Right atrium auricular region (tissue), 2 donors: Measurements from ENCODE around the gene CPM. TPM values are rescaled to one million over a fixed set of nuclear protein-coding genes. Genes with fewer than 3 reads are reported as not detected.

Experiments
- DNase-seq: peaks from one replicate; pipeline ENCODE4 v3.0.0-alpha.2; 2019; ENCODE audit warnings: low spot score
- H3K27ac ChIP-seq, 2 donors: fragments of 200-600 bp; sonication (generic); 1 replicate in 1 of 2; 2 replicates in 1 of 2; pipeline ENCODE4 v1.5.1; 2016 to 2019
- H3K27me3 ChIP-seq, 2 donors: fragments of 200-600 bp; sonication (generic); one replicate each; pipeline versions ENCODE4 v1.5.1 to v1.6.0; 2017 to 2019
- H3K36me3 ChIP-seq: fragments of 200-600 bp; sonication (generic); one replicate; pipeline ENCODE4 v1.5.1; 2016
- H3K4me1 ChIP-seq, 2 donors: fragments of 200-600 bp; sonication (generic); one replicate each; pipeline versions ENCODE4 v1.5.1 to v1.6.0; 2017 to 2019
- H3K4me3 ChIP-seq, 2 donors: fragments of 200-600 bp; sonication (generic); 1 replicate in 1 of 2; 2 replicates in 1 of 2; pipeline ENCODE4 v1.5.1; 2017 to 2019; ENCODE audit warnings: mild to moderate bottlenecking in 1 of 2, moderate library complexity in 1 of 2
- H3K9me3 ChIP-seq, 2 donors: fragments of 200-600 bp; sonication (generic); one replicate each; pipeline ENCODE4 v1.5.1; 2019
- CTCF ChIP-seq, 2 donors: fragments of 200-600 bp; sonication (generic); IDR thresholded peaks; one replicate each; pipeline ENCODE4 v1.5.1; 2019; ENCODE audit warnings: antibody characterized with exemption in 2 of 2
- total RNA-seq, 2 donors: library from RNA; depleted of rRNA; stranded (reverse); fragments of >200 nt; gene quantifications; one replicate each; pipeline ENCODE4 v1.1.0, GENCODE V29; 2016

Gene CPM
- total RNA-seq, 2 donors from 2014 or later, result 19.8 to 21.9 TPM

- H3K4me1 ChIP-seq, result no peaks in the 10 kb centered on the region
- no peak for DNase-seq
- H3K4me3 ChIP-seq, result no peak overlapping the region
- H3K27me3 ChIP-seq, result no peaks in the 10 kb centered on the region
- TF ChIP-seq CTCF (IDR thresholded peaks at IDR 0.05), result no peak
- no peaks in the 10 kb centered on the region for H3K9me3 ChIP-seq
- no peak overlapping the region for H3K27ac ChIP-seq
- no peaks in the 10 kb centered on the region for H3K36me3 ChIP-seq
Measured at GRCh38 chr12:68893741-68894140, 39.2 kb downstream of the CPM start.

- DNase-seq, result no peak
- Histone ChIP-seq H3K27me3 (no peaks in the 10 kb centered on the region), H3K36me3 (no peaks in the 10 kb centered on the region), H3K9me3 (no peaks in the 10 kb centered on the region), H3K4me1 (no peaks in the 10 kb centered on the region), H3K4me3 (no peak overlapping the region), H3K27ac (no peak overlapping the region)
- TF ChIP-seq CTCF (IDR thresholded peaks at IDR 0.05), result no peak
Measured at GRCh38 chr12:68893201-68893600, 39.8 kb downstream of the CPM start.

- no peak for TF ChIP-seq CTCF (IDR thresholded peaks at IDR 0.05)
- H3K27ac ChIP-seq, result peak overlapping the region in 1 of 2 donors; percentile 23
Measured at GRCh38 chr12:68891141-68891540, 41.8 kb downstream of the CPM start.

GRCh38 chr12:68890701-68891113 is 42.3 kb downstream of the CPM start:
- no peaks in the 10 kb centered on the region for H3K9me3 ChIP-seq
- no peaks in the 10 kb centered on the region for H3K4me1 ChIP-seq
- no peaks in the 10 kb centered on the region for H3K27me3 ChIP-seq
- no peak overlapping the region for H3K4me3 ChIP-seq
- TF ChIP-seq CTCF (IDR thresholded peaks at IDR 0.05), result no peak
- H3K27ac ChIP-seq, result no peak overlapping the region
- no peaks in the 10 kb centered on the region for H3K36me3 ChIP-seq
- DNase-seq, result no peak

More at GRCh38 chr12:68891141-68891540, 41.8 kb downstream of the CPM start:
- Histone ChIP-seq H3K9me3 (no peaks in the 10 kb centered on the region), H3K4me3 (no peak overlapping the region), H3K4me1 (no peaks in the 10 kb centered on the region), H3K27me3 (no peaks in the 10 kb centered on the region), H3K36me3 (no peaks in the 10 kb centered on the region)
- no peak for DNase-seq

- DNase-seq, result no peak
- Histone ChIP-seq H3K27me3 (no peaks in the 10 kb centered on the region), H3K4me3 (no peak overlapping the region), H3K36me3 (no peaks in the 10 kb centered on the region), H3K27ac (no peak overlapping the region), H3K4me1 (no peaks in the 10 kb centered on the region), H3K9me3 (no peaks in the 10 kb centered on the region)
- no peak for TF ChIP-seq CTCF (IDR thresholded peaks at IDR 0.05)
Measured at GRCh38 chr12:68888243-68888642, 44.7 kb downstream of the CPM start.

GRCh38 chr12:68887641-68888040 is 45.3 kb downstream of the CPM start:
- no peaks in the 10 kb centered on the region for H3K4me1 ChIP-seq
- H3K27me3 ChIP-seq, result no peaks in the 10 kb centered on the region
- no peak overlapping the region for H3K27ac ChIP-seq
- H3K4me3 ChIP-seq, result no peak overlapping the region
- TF ChIP-seq CTCF (IDR thresholded peaks at IDR 0.05), result no peak
- H3K9me3 ChIP-seq, result no peaks in the 10 kb centered on the region
- DNase-seq, result no peak
- H3K36me3 ChIP-seq, result no peaks in the 10 kb centered on the region
